GM12865 (cell line): ENCODE data around the gene USP49.

Experiments
- DNase-seq: peaks from one replicate; pipeline ENCODE4 v3.0.0; 2010; ENCODE audit warnings: low read depth
- H3K4me3 ChIP-seq: 2 replicates; pipeline ENCODE4 v1.5.1; 2011; ENCODE audit warnings: mild to moderate bottlenecking, low read depth, low read length, control low read depth
- CTCF ChIP-seq: IDR thresholded peaks from 2 replicates; pipeline ENCODE4 v1.5.1; 2011; ENCODE audit warnings: low read length, control low read depth, low read depth, inconsistent platforms; ENCODE audit not compliant: insufficient read depth; ENCODE audit errors: missing control alignments

USP49 gene

DNA sequence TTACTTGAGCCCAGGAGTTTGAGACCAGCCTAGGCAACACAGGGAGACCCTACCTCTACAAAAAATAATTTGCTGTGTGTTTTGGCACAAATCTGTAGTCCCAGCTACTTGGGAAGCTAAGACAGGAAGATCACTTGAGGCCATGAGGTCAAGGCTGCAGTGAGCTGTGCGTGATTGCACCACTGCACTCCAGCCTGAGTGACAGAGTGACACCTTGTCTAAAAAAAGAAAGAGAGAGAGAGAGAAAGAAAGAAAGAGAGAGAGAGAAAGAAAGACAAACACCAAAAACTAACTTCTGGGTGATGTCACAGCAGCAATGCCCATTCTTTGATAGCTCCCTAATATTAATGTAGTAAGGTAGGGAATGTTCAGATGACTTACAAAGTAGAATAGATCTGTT lies 20.4 kb downstream of the USP49 start:
- no peak for TF ChIP-seq CTCF
- no peak overlapping the region for H3K4me3 ChIP-seq
- no peak for DNase-seq

- no peak overlapping the region for H3K4me3 ChIP-seq
- TF ChIP-seq CTCF, result no peak
- DNase-seq, result no peak
Measured at GRCh38 chr6:41872147-41872546, 23.0 kb downstream of the USP49 start.

- no peak for TF ChIP-seq CTCF
- DNase-seq, result no peak
- no peak overlapping the region for H3K4me3 ChIP-seq
Measured at GRCh38 chr6:41871691-41872090, 23.5 kb downstream of the USP49 start.

GRCh38 chr6:41859356-41859755 lies 35.8 kb downstream of the USP49 start:
- no peak for TF ChIP-seq CTCF
- DNase-seq, result no peak
- no peak overlapping the region for H3K4me3 ChIP-seq

DNA sequence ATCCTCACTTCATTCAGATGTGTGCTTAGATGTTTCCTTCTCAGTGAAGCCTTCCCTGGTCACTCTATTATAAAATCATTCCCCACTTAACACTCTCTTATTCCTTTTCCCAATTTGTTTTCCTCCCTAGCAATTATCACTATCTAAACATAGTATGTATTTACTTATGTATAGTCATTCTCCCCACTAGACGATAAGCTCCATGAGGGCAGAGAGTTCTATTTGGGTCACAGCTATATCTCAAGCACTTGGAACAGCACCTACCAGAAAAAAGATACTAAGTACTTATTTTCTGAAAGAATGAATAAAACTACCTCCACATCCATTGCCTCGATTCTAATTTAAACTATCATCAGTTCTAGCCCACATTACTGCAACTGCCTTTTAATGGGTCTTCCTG lies 36.5 kb downstream of the USP49 start:
- TF ChIP-seq CTCF, result no peak
- H3K4me3 ChIP-seq, result no peak overlapping the region
- DNase-seq, result no peak

DNA sequence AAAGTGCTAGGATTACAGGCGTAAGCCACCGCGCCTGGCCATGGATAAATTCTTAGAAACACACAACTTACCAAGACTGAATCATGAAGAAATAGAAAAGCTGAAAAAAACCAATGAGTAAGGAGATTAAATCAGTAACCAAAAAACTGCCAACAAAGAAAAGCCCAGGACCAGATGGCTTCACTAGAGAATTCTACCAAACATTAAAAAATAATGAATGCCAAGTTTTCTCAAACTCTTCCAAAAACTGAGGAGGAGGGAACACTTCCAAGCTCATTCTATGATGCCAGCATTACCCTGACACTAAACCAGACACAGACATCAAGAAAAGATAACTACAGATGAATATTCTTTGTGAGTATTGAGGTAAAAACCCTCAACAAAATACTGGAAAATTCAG lies 44.3 kb downstream of the USP49 start:
- DNase-seq, result no peak
- H3K4me3 ChIP-seq, result no peak overlapping the region

More for the DNA sequence above, 44.3 kb downstream of the USP49 start:
- TF ChIP-seq CTCF, result no peak
